ENCODE measurements around the gene DHX34. TPM values are rescaled to one million over a fixed set of nuclear protein-coding genes. Genes with fewer than 3 reads are reported as not detected.
"Not testable (repeated sequence)": the region's sequence is repeated elsewhere in the genome, so short reads cannot be mapped to it uniquely, and the experiment has no call there.

DHX34 gene
- total and polyA plus RNA-seq, 4 donors, result 3.1 to 11.6 (median 6.1) TPM

GRCh38 chr19:47344425-47344824 is 4.7 kb upstream of the DHX34 start (continued):
- TF ChIP-seq YY1 (IDR thresholded peaks at IDR 0.05) (no peak), FOXA1 (IDR thresholded peaks at IDR 0.05) (no peak), RXRA (IDR thresholded peaks at IDR 0.05) (no peak), EGR1 (IDR thresholded peaks at IDR 0.05; ENCODE audit: low read depth in 2 of 2) (no peak), JUND (IDR thresholded peaks at IDR 0.05) (no peak), FOXA2 (IDR thresholded peaks at IDR 0.05) (no peak), HNF4G (IDR thresholded peaks at IDR 0.05) (no peak), MAX (IDR thresholded peaks at IDR 0.05) (no peak), GABPA (IDR thresholded peaks at IDR 0.05 in 1 of 2, conservative IDR thresholded peaks at IDR 0.05 in 1 of 2) (no peak), CTCF (IDR thresholded peaks at IDR 0.05; ENCODE audit: low read depth, low read length, missing input control) (no peak)

DNA sequence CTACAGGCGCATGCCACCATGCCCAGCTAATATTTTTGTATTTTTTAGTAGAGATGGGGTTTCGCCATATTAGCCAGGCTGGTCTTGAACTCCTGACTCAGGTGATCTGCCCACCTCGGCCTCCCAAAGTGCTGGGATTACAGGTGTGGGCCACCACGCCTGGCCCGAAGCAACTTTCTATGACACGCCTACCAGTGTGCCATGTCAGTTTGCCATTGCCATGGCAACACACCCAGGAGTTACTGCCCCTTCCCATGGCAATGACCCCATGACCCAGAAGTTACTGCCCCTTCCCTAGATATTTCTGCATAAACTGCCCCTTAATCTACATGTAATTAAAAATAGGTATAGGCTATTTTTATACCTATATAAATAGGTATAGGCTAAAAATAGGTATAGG is 3.1 kb upstream of the DHX34 start:
- WGBS, result 94% methylated on average over 6 of the region's 6 CpGs
- not testable (repeated sequence) for H3K27ac ChIP-seq (ENCODE audit: low read depth in 1 of 2, low read length in 2 of 2); H3K27me3 ChIP-seq (ENCODE audit: control insufficient read depth in 4 of 4, insufficient read depth in 4 of 4, low read length in 3 of 4)

GRCh38 chr19:47350630-47351029 is 1.5 kb downstream of the DHX34 start:
- WGBS, result 94% methylated on average over 6 of the region's 6 CpGs
- H3K4me3 ChIP-seq (ENCODE audit: low read depth in 1 of 3, low read length in 3 of 3), result no peak overlapping the region
- H3K27me3 ChIP-seq (ENCODE audit: control insufficient read depth in 4 of 4, insufficient read depth in 4 of 4, low read length in 3 of 4), result no peaks in the 10 kb centered on the region

More for the DNA sequence above, 3.1 kb upstream of the DHX34 start:
- H3K36me3 ChIP-seq (ENCODE audit: control insufficient read depth in 4 of 4, insufficient read depth in 3 of 4, low read depth in 1 of 4, low read length in 3 of 4); H3K9ac ChIP-seq (ENCODE audit: low read depth in 1 of 2, low read length in 2 of 2); H3K4me3 ChIP-seq (ENCODE audit: low read depth in 1 of 3, low read length in 3 of 3); DNase-seq (ENCODE audit: low spot score); H3K9me3 ChIP-seq (ENCODE audit: control insufficient read depth in 4 of 4, low read length in 3 of 4): not testable (repeated sequence)
- H3K4me1 ChIP-seq (ENCODE audit: control insufficient read depth in 4 of 4, insufficient read depth in 4 of 4, low read length in 3 of 4), result peaks cover 2 to 10% (median 7%) of the 10 kb centered on the region in 4 donors

More at GRCh38 chr19:47350630-47351029, 1.5 kb downstream of the DHX34 start:
- no peak for DNase-seq (ENCODE audit: low spot score)
- Histone ChIP-seq H3K4me1 (ENCODE audit: control insufficient read depth in 4 of 4, insufficient read depth in 4 of 4, low read length in 3 of 4) (peaks cover 2 to 24% (median 16%) of the 10 kb centered on the region in 4 donors), H3K36me3 (ENCODE audit: control insufficient read depth in 4 of 4, insufficient read depth in 3 of 4, low read depth in 1 of 4, low read length in 3 of 4) (peaks cover 0 to 13% (median 6%) of the 10 kb centered on the region in 4 donors), H3K9ac (ENCODE audit: low read depth in 1 of 2, low read length in 2 of 2) (no peak overlapping the region), H3K9me3 (ENCODE audit: control insufficient read depth in 4 of 4, low read length in 3 of 4) (no peaks in the 10 kb centered on the region), H3K27ac (ENCODE audit: low read depth in 1 of 2, low read length in 2 of 2) (no peak overlapping the region)
- TF ChIP-seq REST (IDR thresholded peaks at IDR 0.05) (no peak), CTCF (IDR thresholded peaks at IDR 0.05; ENCODE audit: low read depth, low read length, missing input control) (no peak), ZBTB33 (IDR thresholded peaks at IDR 0.05) (no peak), EGR1 (IDR thresholded peaks at IDR 0.05; ENCODE audit: low read depth in 2 of 2) (no peak), MAX (IDR thresholded peaks at IDR 0.05) (no peak), JUND (IDR thresholded peaks at IDR 0.05) (no peak), TAF1 (conservative IDR thresholded peaks at IDR 0.05) (no peak), GABPA (IDR thresholded peaks at IDR 0.05 in 1 of 2, conservative IDR thresholded peaks at IDR 0.05 in 1 of 2) (no peak), RAD21 (IDR thresholded peaks at IDR 0.05) (no peak), FOXA1 (IDR thresholded peaks at IDR 0.05) (no peak), RXRA (IDR thresholded peaks at IDR 0.05) (no peak), HNF4G (IDR thresholded peaks at IDR 0.05) (no peak), YY1 (IDR thresholded peaks at IDR 0.05) (no peak), HNF4A (conservative IDR thresholded peaks at IDR 0.05) (no peak)
- TF ChIP-seq, protein P1, sequence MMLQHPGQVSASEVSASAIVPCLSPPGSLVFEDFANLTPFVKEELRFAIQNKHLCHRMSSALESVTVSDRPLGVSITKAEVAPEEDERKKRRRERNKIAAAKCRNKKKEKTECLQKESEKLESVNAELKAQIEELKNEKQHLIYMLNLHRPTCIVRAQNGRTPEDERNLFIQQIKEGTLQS (IDR thresholded peaks at IDR 0.05), result no peak
